ENCODE measurements around the gene REM2. TPM values are rescaled to one million over a fixed set of nuclear protein-coding genes. Genes with fewer than 3 reads are reported as not detected.

The REM2 gene
- total RNA-seq, 2 experiments from 2014 or later, result 9.2 to 9.4 TPM

DNA sequence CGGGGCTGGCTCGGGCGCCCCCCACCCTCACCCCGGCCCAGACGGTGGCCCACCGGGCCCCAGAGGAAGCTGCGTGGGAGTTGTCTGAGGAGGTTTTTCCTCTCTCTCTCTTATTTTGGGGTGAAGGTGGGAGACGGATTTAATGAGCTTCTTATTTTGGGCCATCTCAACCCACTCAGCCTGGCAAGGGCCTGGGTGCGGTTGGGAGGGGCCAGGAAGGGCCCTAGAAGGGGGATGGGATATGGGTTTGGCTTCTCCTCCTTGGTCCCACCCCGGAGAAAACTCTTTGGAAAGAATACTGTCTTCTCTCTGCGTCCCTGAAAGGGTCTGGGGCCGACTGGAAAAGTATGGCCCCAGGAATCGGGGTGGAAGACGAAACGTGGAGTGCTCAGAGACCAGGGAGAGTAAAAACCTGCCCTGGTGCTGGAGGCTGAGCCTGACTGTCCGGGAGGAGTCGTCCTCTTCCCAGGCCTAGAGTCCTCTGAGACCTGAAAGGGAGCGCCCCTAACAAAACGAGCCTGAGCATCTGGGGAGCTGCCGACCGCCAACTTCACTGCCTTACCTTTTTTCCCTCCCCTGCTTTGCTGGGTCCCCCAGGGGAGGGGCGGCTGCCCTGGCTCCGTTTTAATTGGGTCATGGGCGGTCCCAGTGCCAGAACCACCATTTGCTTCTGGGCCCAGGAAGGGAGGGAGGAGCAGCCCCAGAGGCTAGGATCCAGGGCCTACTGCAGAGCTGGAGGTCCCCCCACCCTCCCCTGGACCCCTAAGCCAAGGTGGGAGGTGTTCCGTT is 45.1 kb upstream of the REM2 start:
- H3K4me1 ChIP-seq (ENCODE audit: insufficient read depth, low read length), result peaks cover 21% of the 10 kb centered on the region
- DNase-seq (no peak), ATAC-seq (ENCODE audit: poor library complexity) (no peak)
- intact Hi-C loops (cut with DNase I, micrococcal nuclease), result no loop called here
- Mint-ChIP-seq H3K27ac (no peak overlapping the region), H3K36me3 (ENCODE audit: low read depth) (peaks cover 28% of the 10 kb centered on the region), H3K4me3 (peak overlapping the region; percentile 34), H3K27me3 (peaks cover 28% of the 10 kb centered on the region), H3K4me1 (ENCODE audit: low read depth) (peaks cover 16% of the 10 kb centered on the region), H3K9me3 (no peaks in the 10 kb centered on the region)
- POLR2A ChIA-PET, result interaction anchor here (1.0 to 2.5 kb wide), 5 partner anchors 8 to 483 kb away, joined by 4 to 11 read pairs (median 5); partner anchors contain the start of genes LRP10, MRPL52, OXA1L and PABPN1
- peaks cover 0 to 14% of the 10 kb centered on the region in 2 experiments for H3K9me3 ChIP-seq (ENCODE audit: control insufficient read depth in 1 of 2, insufficient read depth in 1 of 2, low read length in 2 of 2)
- TF ChIP-seq, protein P1, sequence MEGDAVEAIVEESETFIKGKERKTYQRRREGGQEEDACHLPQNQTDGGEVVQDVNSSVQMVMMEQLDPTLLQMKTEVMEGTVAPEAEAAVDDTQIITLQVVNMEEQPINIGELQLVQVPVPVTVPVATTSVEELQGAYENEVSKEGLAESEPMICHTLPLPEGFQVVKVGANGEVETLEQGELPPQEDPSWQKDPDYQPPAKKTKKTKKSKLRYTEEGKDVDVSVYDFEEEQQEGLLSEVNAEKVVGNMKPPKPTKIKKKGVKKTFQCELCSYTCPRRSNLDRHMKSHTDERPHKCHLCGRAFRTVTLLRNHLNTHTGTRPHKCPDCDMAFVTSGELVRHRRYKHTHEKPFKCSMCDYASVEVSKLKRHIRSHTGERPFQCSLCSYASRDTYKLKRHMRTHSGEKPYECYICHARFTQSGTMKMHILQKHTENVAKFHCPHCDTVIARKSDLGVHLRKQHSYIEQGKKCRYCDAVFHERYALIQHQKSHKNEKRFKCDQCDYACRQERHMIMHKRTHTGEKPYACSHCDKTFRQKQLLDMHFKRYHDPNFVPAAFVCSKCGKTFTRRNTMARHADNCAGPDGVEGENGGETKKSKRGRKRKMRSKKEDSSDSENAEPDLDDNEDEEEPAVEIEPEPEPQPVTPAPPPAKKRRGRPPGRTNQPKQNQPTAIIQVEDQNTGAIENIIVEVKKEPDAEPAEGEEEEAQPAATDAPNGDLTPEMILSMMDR (IDR thresholded peaks at IDR 0.05), result no peak
- peaks cover 23 to 24% of the 10 kb centered on the region in 2 experiments for H3K27me3 ChIP-seq (ENCODE audit: control insufficient read depth in 1 of 2, insufficient read depth in 2 of 2, low read length in 2 of 2)
- peaks cover 23% of the 10 kb centered on the region for H3K36me3 ChIP-seq (ENCODE audit: insufficient read depth, low read length)
- H3K4me3 ChIP-seq (ENCODE audit: low read length), result peak overlapping the region; percentile 54
- CTCF ChIA-PET, result interaction anchor here (1.1 to 1.9 kb wide), 2 partner anchors 15 kb away, joined by 3 to 8 read pairs; no protein-coding TSS in a partner anchor
- H3K27ac ChIP-seq (ENCODE audit: low read depth in 1 of 2, low read length in 2 of 2), result no peak overlapping the region

- Mint-ChIP-seq H3K36me3 (ENCODE audit: low read depth) (peaks cover 23% of the 10 kb centered on the region), H3K4me1 (ENCODE audit: low read depth) (peaks cover 16% of the 10 kb centered on the region), H3K27ac (no peak overlapping the region), H3K4me3 (no peak overlapping the region), H3K9me3 (no peaks in the 10 kb centered on the region), H3K27me3 (peaks cover 33% of the 10 kb centered on the region)
- ChIA-PET CTCF (no interaction called here), POLR2A (interaction anchor here (1.3 to 2.5 kb wide), 2 partner anchors 9 to 14 kb away, joined by 4 to 11 read pairs; partner anchors contain the start of gene MRPL52)
- intact Hi-C loops (cut with DNase I, micrococcal nuclease), result no loop called here
- Histone ChIP-seq H3K27ac (ENCODE audit: low read depth in 1 of 2, low read length in 2 of 2) (no peak overlapping the region), H3K27me3 (ENCODE audit: control insufficient read depth in 1 of 2, insufficient read depth in 2 of 2, low read length in 2 of 2) (peaks cover 23 to 24% of the 10 kb centered on the region in 2 experiments), H3K9me3 (ENCODE audit: control insufficient read depth in 1 of 2, insufficient read depth in 1 of 2, low read length in 2 of 2) (peaks cover 0 to 14% of the 10 kb centered on the region in 2 experiments), H3K4me1 (ENCODE audit: insufficient read depth, low read length) (peaks cover 21% of the 10 kb centered on the region), H3K36me3 (ENCODE audit: insufficient read depth, low read length) (peaks cover 17% of the 10 kb centered on the region), H3K4me3 (ENCODE audit: low read length) (no peak overlapping the region)
- TF ChIP-seq, protein P1 (IDR thresholded peaks at IDR 0.05), result no peak
- DNase-seq (no peak), ATAC-seq (ENCODE audit: poor library complexity) (no peak)
These were observed 44.4 kb upstream of the REM2 start for GRCh38 chr14:22838631-22839041.

DNA sequence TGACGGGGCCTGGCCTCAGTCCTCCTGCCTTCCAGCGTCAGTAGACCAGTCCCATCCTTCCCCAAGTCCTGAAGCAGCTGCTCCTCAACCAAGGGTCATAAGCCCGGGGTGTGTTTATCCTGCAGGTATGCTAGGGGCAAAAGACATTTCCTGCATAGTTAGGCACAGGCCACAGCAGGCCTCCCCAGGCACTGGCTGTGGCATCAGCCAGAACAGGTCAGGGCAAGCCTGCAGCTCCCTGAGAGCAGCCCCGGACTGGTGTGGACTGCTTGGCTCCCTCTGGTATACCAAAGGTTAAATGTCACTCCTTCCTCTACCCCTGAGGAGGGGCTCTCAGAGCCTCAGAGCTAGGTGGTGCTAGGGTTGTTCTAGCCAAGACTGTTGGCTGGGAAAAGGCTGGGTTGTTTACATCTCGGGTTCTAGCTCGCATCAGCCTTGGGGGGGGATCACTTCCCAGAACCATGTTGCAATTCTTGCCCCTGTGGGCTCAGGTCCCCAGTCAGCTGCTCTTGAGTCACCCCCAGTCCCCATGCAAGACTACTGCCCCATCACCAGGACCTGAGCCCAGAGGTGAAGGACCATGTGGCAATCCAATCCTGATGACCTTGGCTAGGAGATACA is 43.8 kb upstream of the REM2 start:
- ChIA-PET POLR2A (interaction anchor here (1.3 to 2.5 kb wide), 2 partner anchors 9 to 14 kb away, joined by 4 to 11 read pairs; partner anchors contain the start of gene MRPL52), CTCF (no interaction called here)
- Histone ChIP-seq H3K27me3 (ENCODE audit: control insufficient read depth in 1 of 2, insufficient read depth in 2 of 2, low read length in 2 of 2) (peaks cover 23 to 24% of the 10 kb centered on the region in 2 experiments), H3K9me3 (ENCODE audit: control insufficient read depth in 1 of 2, insufficient read depth in 1 of 2, low read length in 2 of 2) (peaks cover 0 to 14% of the 10 kb centered on the region in 2 experiments), H3K36me3 (ENCODE audit: insufficient read depth, low read length) (peaks cover 10% of the 10 kb centered on the region), H3K27ac (ENCODE audit: low read depth in 1 of 2, low read length in 2 of 2) (no peak overlapping the region), H3K4me3 (ENCODE audit: low read length) (no peak overlapping the region), H3K4me1 (ENCODE audit: insufficient read depth, low read length) (peaks cover 21% of the 10 kb centered on the region)
- ATAC-seq (ENCODE audit: poor library complexity) (no peak), DNase-seq (no peak)
- peaks cover 16% of the 10 kb centered on the region for H3K4me1 Mint-ChIP-seq (ENCODE audit: low read depth)
- peaks cover 17% of the 10 kb centered on the region for H3K36me3 Mint-ChIP-seq (ENCODE audit: low read depth)
- intact Hi-C loops (cut with DNase I, micrococcal nuclease), result no loop called here
- TF ChIP-seq, protein P1 (IDR thresholded peaks at IDR 0.05), result no peak
- no peak overlapping the region for H3K4me3 Mint-ChIP-seq
- H3K27ac Mint-ChIP-seq, result no peak overlapping the region
- no peaks in the 10 kb centered on the region for H3K9me3 Mint-ChIP-seq
- H3K27me3 Mint-ChIP-seq, result peaks cover 33% of the 10 kb centered on the region
